ENCODE measurements around the gene NHLRC1. TPM values are rescaled to one million over a fixed set of nuclear protein-coding genes. Genes with fewer than 3 reads are reported as not detected.

The NHLRC1 gene
- total and polyA plus RNA-seq, 2 of the 8 experiments (the other 6 are each of a cell fraction or from before 2014, with no cell fraction given), result 0.57 to 0.58 TPM

GRCh38 chr6:18101873-18102272 lies 20.6 kb downstream of the NHLRC1 start (continued):
- TF ChIP-seq JUN (IDR thresholded peaks at IDR 0.05; ENCODE audit: low read depth, low read length) (no peak), EP300 (IDR thresholded peaks at IDR 0.05; ENCODE audit: borderline replicate concordance in 1 of 2, low read depth in 2 of 2, low read length in 2 of 2) (no peak), SP4 (IDR thresholded peaks at IDR 0.05; ENCODE audit: low read length) (no peak), CHD2 (IDR thresholded peaks at IDR 0.05; ENCODE audit: low read length) (no peak)
